ENCODE measurements around the gene LIN37. TPM values are rescaled to one million over a fixed set of nuclear protein-coding genes. Genes with fewer than 3 reads are reported as not detected.
A peak's percentile ranks its signal among the peaks of the same experiment; 100 is the strongest.

LIN37 gene
- total RNA-seq, 2 donors from 2014 or later, result 12.6 to 13.6 TPM

DNA sequence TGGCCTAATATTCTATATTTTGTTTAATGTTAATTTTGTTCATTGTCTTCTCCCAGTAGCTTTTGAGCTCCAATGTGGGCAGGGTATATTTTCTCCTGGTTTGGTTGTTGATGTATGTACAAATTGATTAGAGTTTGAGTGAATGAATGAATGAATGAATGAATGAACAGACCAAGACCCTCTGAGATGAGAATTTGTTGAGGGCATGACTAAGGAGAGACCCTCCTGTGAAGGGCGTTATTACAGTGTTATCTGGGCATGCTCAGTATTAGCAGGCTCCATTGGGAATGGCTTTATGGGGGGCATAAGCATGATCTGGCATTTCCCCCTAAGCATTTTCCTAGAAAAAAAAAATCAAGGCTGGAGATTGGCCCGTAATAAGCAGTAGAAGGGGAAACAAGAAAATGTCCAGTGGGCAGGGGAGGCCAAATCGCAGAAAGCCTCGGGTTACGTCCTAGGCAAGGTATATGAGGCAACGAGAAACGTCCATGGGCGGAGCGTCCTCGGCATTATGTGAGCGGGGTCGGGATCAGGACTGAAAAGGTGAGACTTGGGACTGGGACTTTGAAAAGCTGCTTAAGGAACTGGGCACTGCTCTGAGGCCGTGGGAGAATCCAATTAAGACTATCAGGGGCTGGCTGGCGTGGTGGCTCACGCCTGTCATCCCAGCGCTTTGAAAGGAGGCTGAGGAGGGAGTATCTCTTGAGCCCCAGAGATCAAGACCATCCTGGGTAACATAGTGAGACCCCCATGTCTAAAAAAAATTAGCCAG lies 26.1 kb downstream of the LIN37 start:
- no peak for ATAC-seq
- peak overlapping the region; percentile 89 for H3K4me3 Mint-ChIP-seq
- no peaks in the 10 kb centered on the region for H3K9me3 ChIP-seq (ENCODE audit: control insufficient read depth, low read length, poor library complexity, severe bottlenecking)
- peaks cover 23% of the 10 kb centered on the region for H3K4me1 Mint-ChIP-seq
- no peaks in the 10 kb centered on the region for H3K27me3 Mint-ChIP-seq
- DNase-seq, result no peak
- H3K36me3 Mint-ChIP-seq (ENCODE audit: low read depth), result no peaks in the 10 kb centered on the region
- H3K27ac Mint-ChIP-seq, result no peak overlapping the region

DNA sequence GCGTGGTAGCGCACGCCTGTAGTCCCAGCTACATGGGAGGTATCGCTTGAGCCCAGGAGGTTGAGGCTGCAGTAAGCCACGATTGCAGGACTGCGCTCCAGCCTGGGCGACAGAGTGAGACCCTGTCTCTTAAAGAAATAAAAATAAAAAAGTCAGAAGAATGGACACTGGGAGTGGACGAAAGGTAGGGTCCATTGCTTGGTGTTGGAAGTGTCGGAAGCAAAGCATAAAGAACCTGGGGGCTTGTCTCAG lies 26.6 kb downstream of the LIN37 start:
- Mint-ChIP-seq H3K27me3 (no peaks in the 10 kb centered on the region), H3K27ac (no peak overlapping the region)
- ATAC-seq, result no peak

DNA sequence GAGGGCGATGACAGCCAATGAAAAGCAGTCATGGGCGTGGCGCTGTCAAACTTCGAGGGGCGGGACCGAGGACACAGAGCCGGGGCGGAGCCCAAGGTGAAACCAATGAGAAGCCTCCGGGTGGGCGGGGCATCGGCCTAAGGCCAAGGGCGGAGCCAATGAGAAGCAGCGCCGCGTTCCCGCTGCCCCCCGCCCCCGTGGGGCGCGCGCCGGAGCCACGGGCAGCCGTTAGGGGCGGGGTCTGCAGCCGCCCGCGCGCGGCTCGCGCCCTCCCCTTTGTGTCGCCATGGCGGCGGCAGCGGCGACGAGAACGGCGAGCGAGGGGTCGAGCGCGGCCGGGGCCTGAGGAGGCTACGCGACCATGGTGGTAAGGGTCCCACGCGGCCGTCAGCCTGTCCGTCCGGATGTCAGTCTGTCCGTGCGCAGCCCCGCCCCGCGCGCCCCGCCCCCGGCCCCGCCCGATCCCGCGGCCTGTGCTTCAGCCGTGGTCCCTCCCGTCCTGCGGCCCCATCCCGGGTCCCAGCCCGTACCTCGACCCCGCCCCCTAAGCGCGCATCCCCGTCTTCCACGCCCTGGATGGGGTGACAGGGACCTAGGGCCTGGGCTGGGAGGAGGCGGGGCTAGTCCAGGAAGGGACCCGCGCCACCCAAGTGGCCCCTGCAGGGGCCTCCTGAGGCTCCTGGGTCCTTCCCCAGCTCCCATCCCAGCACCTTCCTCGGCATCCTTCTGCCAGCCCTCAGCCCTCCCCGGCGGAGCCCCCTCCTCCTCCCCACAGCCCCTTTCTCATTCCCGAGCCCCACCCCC lies 27.1 kb downstream of the LIN37 start, which contains the start of gene ARHGAP33:
Gene ARHGAP33 (plus strand): TSS at position 267 of the 804 bp plus-strand sequence. CDS start 95 bp downstream, at position 362.
- peaks cover 21% of the 10 kb centered on the region for H3K4me1 Mint-ChIP-seq
- no peak within 1 kb of the TSS for H3K27ac Mint-ChIP-seq
- no peaks in the 10 kb centered on the region for H3K36me3 Mint-ChIP-seq (ENCODE audit: low read depth)
- H3K4me3 Mint-ChIP-seq, result peak within 1 kb of the TSS; percentile 89
- ATAC-seq (peak; percentile 99), DNase-seq (peak; percentile 98 to 99 (median 99))
- H3K27me3 Mint-ChIP-seq, result no peaks in the 10 kb centered on the region
- H3K9me3 ChIP-seq (ENCODE audit: control insufficient read depth, low read length, poor library complexity, severe bottlenecking), result no peaks in the 10 kb centered on the region

More for the DNA sequence above, 26.6 kb downstream of the LIN37 start:
- H3K9me3 ChIP-seq (ENCODE audit: control insufficient read depth, low read length, poor library complexity, severe bottlenecking), result no peaks in the 10 kb centered on the region
- Mint-ChIP-seq H3K4me3 (peak overlapping the region; percentile 89), H3K36me3 (ENCODE audit: low read depth) (no peaks in the 10 kb centered on the region), H3K4me1 (peaks cover 23% of the 10 kb centered on the region)
- no peak for DNase-seq

GRCh38 chr19:35776102-35776788 lies 27.9 kb downstream of the LIN37 start:
- Mint-ChIP-seq H3K27ac (no peak overlapping the region), H3K4me1 (peaks cover 22% of the 10 kb centered on the region), H3K36me3 (ENCODE audit: low read depth) (no peaks in the 10 kb centered on the region), H3K27me3 (no peaks in the 10 kb centered on the region), H3K4me3 (peak overlapping the region; percentile 89)
- no peak for ATAC-seq
- DNase-seq, result no peak
- no peaks in the 10 kb centered on the region for H3K9me3 ChIP-seq (ENCODE audit: control insufficient read depth, low read length, poor library complexity, severe bottlenecking)

- ATAC-seq, result no peak
- H3K9me3 ChIP-seq (ENCODE audit: control insufficient read depth, low read length, poor library complexity, severe bottlenecking), result no peaks in the 10 kb centered on the region
- no peak for DNase-seq
- Mint-ChIP-seq H3K36me3 (ENCODE audit: low read depth) (peaks cover 3% of the 10 kb centered on the region), H3K4me1 (peaks cover 23% of the 10 kb centered on the region), H3K27ac (peak overlapping the region; percentile 16), H3K27me3 (no peaks in the 10 kb centered on the region), H3K4me3 (peak overlapping the region; percentile 63)
Observed at GRCh38 chr19:35777086-35777841, 28.9 kb downstream of the LIN37 start.

DNA sequence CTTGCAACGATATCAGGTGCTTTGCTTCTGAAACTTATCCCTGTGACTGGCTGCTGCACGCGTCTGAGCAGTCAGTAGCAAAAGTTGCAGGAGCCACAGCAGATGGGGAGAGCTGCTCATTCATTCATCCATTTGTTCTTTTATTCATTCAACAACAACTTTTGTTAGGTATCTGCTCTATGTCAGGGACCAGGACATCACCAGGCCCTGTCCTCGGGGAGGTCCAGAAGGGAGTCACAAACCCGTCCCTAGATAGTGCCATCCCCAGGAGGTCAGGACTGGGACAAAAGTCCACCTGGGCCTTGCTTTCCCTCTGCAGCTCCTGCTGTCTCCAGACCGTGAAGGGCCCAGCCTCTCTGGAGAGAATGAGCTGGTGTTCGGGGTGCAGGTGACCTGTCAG lies 29.6 kb downstream of the LIN37 start:
- Mint-ChIP-seq H3K27ac (peak overlapping the region; percentile 16), H3K4me1 (peaks cover 26% of the 10 kb centered on the region), H3K36me3 (ENCODE audit: low read depth) (peaks cover 3% of the 10 kb centered on the region), H3K27me3 (no peaks in the 10 kb centered on the region), H3K4me3 (no peak overlapping the region)
- H3K9me3 ChIP-seq (ENCODE audit: control insufficient read depth, low read length, poor library complexity, severe bottlenecking), result no peaks in the 10 kb centered on the region
- no peak for ATAC-seq
- DNase-seq, result no peak

GRCh38 chr19:35779033-35779432 lies 30.7 kb downstream of the LIN37 start:
- H3K27ac Mint-ChIP-seq, result no peak overlapping the region
- ATAC-seq (no peak), DNase-seq (no peak)
- H3K4me3 Mint-ChIP-seq, result no peak overlapping the region
- peaks cover 29% of the 10 kb centered on the region for H3K4me1 Mint-ChIP-seq
- peaks cover 3% of the 10 kb centered on the region for H3K36me3 Mint-ChIP-seq (ENCODE audit: low read depth)
- no peaks in the 10 kb centered on the region for H3K27me3 Mint-ChIP-seq
- no peaks in the 10 kb centered on the region for H3K9me3 ChIP-seq (ENCODE audit: control insufficient read depth, low read length, poor library complexity, severe bottlenecking)

GRCh38 chr19:35780058-35780457 lies 31.7 kb downstream of the LIN37 start:
- H3K9me3 ChIP-seq (ENCODE audit: control insufficient read depth, low read length, poor library complexity, severe bottlenecking), result no peaks in the 10 kb centered on the region
- Mint-ChIP-seq H3K36me3 (ENCODE audit: low read depth) (peaks cover 3% of the 10 kb centered on the region), H3K27me3 (no peaks in the 10 kb centered on the region), H3K4me1 (peaks cover 24% of the 10 kb centered on the region), H3K4me3 (no peak overlapping the region), H3K27ac (peak overlapping the region; percentile 16)
- ATAC-seq, result no peak
- DNase-seq, result no peak

DNA sequence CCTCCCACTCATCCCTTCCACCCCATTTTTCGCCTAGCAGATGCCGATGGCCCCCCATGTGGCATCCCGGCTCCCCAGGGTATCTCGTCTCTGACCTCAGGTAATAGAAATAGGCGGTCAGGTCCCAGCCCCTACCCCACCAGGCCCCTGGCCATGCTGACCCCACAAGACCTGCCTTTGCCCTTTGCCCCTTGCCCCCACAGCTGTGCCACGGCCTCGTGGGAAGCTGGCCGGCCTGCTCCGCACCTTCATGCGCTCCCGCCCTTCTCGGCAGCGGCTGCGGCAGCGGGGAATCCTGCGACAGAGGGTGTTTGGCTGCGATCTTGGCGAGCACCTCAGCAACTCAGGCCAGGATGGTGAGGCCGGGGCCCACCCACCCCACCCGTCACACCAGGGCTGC lies 32.3 kb downstream of the LIN37 start:
- H3K9me3 ChIP-seq (ENCODE audit: control insufficient read depth, low read length, poor library complexity, severe bottlenecking), result no peaks in the 10 kb centered on the region
- Mint-ChIP-seq H3K27ac (no peak overlapping the region), H3K36me3 (ENCODE audit: low read depth) (peaks cover 3% of the 10 kb centered on the region), H3K4me3 (no peak overlapping the region), H3K4me1 (peaks cover 24% of the 10 kb centered on the region), H3K27me3 (no peaks in the 10 kb centered on the region)
- ATAC-seq (no peak), DNase-seq (no peak)

GRCh38 chr19:35781650-35782049 lies 33.3 kb downstream of the LIN37 start:
- H3K9me3 ChIP-seq (ENCODE audit: control insufficient read depth, low read length, poor library complexity, severe bottlenecking), result no peaks in the 10 kb centered on the region
- Mint-ChIP-seq H3K27me3 (no peaks in the 10 kb centered on the region), H3K36me3 (ENCODE audit: low read depth) (peaks cover 3% of the 10 kb centered on the region), H3K4me3 (no peak overlapping the region), H3K27ac (no peak overlapping the region), H3K4me1 (peaks cover 15% of the 10 kb centered on the region)
- ATAC-seq, result no peak
- DNase-seq, result no peak

GRCh38 chr19:35782589-35782988 lies 34.2 kb downstream of the LIN37 start:
- ATAC-seq, result no peak
- peaks cover 3% of the 10 kb centered on the region for H3K36me3 Mint-ChIP-seq (ENCODE audit: low read depth)
- H3K4me1 Mint-ChIP-seq, result peaks cover 10% of the 10 kb centered on the region
- no peak for DNase-seq
- peak overlapping the region; percentile 67 for H3K27ac Mint-ChIP-seq
- no peaks in the 10 kb centered on the region for H3K27me3 Mint-ChIP-seq
- H3K4me3 Mint-ChIP-seq, result no peak overlapping the region
- H3K9me3 ChIP-seq (ENCODE audit: control insufficient read depth, low read length, poor library complexity, severe bottlenecking), result no peaks in the 10 kb centered on the region

- Mint-ChIP-seq H3K4me1 (peaks cover 10% of the 10 kb centered on the region), H3K4me3 (no peak overlapping the region), H3K27me3 (no peaks in the 10 kb centered on the region), H3K27ac (peak overlapping the region; percentile 67), H3K36me3 (ENCODE audit: low read depth) (peaks cover 3% of the 10 kb centered on the region)
- DNase-seq, result no peak
- H3K9me3 ChIP-seq (ENCODE audit: control insufficient read depth, low read length, poor library complexity, severe bottlenecking), result no peaks in the 10 kb centered on the region
- ATAC-seq, result no peak
Observed at GRCh38 chr19:35783469-35784434, 35.4 kb downstream of the LIN37 start.
